Ascending aorta (tissue), 2 donors: ENCODE results near the gene STAG1. TPM values are rescaled to one million over a fixed set of nuclear protein-coding genes. Genes with fewer than 3 reads are reported as not detected.

ENCODE experiments used
- DNase-seq, 2 donors: peaks; one replicate each; pipeline ENCODE4 v3.0.0-alpha.2; 2019; ENCODE audit warnings: low spot score in 2 of 2
- H3K27ac ChIP-seq, 2 donors: fragments of 200-600 bp; sonication (generic); one replicate each; pipeline ENCODE4 v1.5.1; 2016 to 2017; ENCODE audit warnings: mild to moderate bottlenecking in 1 of 2
- H3K27me3 ChIP-seq: fragments of 200-600 bp; sonication (generic); one replicate; pipeline ENCODE4 v1.5.1; 2017
- H3K36me3 ChIP-seq, 2 donors: fragments of 200-600 bp; sonication (generic); one replicate each; pipeline ENCODE4 v1.5.1; 2016
- H3K4me1 ChIP-seq, 2 donors: fragments of 200-600 bp; sonication (generic); one replicate each; pipeline ENCODE4 v1.5.1; 2016 to 2017; ENCODE audit warnings: mild to moderate bottlenecking in 1 of 2
- H3K4me3 ChIP-seq, 2 donors: fragments of 200-600 bp; sonication (generic); one replicate each; pipeline ENCODE4 v1.5.1; 2016 to 2017; ENCODE audit warnings: mild to moderate bottlenecking in 1 of 2
- H3K9me3 ChIP-seq, 2 donors: fragments of 200-600 bp; sonication (generic); one replicate each; pipeline ENCODE4 v1.5.1; 2016
- CTCF ChIP-seq, 3 experiments: fragments of 200-600 bp in 2 of 3; fragments of 450-650 bp in 1 of 3; sonication (generic) in 2 of 3; IDR thresholded peaks; one replicate each; pipeline ENCODE4 v1.5.1; 2016 to 2019; ENCODE audit warnings: antibody characterized with exemption in 3 of 3, mild to moderate bottlenecking in 1 of 3, moderate library complexity in 1 of 3
- intact Hi-C: fragments of 100-400 bp; cut with DNase I; formaldehyde crosslinking; loops from one replicate; pipeline ENCODE4 v1.15.1; 2023
- total RNA-seq: library from RNA; depleted of rRNA; stranded (reverse); fragments of >200 nt; gene quantifications from one replicate; pipeline ENCODE4 v1.1.0, GENCODE V29; 2016

The STAG1 gene
- total RNA-seq, 1 donor from 2014 or later: 27.2 TPM

GRCh38 chr3:136512381-136512780 is 239.8 kb downstream of the STAG1 start:
- TF ChIP-seq CTCF (IDR thresholded peaks at IDR 0.05): no peak
- Histone ChIP-seq H3K27ac (no peak overlapping the region), H3K4me3 (no peak overlapping the region), H3K36me3 (peaks cover 0 to 5% of the 10 kb centered on the region in 2 donors), H3K9me3 (no peaks in the 10 kb centered on the region), H3K27me3 (no peaks in the 10 kb centered on the region), H3K4me1 (peaks cover 4 to 6% of the 10 kb centered on the region in 2 donors)
- intact Hi-C loops: no loop called here
- no peak for DNase-seq

DNA sequence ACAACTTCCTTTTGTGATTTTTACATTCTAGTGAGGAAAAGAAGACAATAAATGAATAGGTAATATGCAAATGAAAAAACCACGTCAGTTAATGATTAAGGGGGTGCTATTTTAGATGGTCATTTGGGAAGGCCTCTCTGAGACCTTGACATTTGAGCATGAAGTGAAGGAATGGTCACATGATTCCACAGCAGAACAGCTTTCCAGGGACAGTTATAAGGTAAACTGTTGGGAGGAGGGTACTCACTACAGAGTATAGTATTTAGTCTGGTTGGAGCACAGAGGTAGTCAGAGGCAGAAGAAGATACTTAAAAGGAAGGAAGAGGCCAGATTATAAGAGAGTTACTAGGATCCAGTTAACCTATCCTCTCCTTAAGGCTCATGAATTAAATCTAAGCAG is 246.5 kb downstream of the STAG1 start:
- intact Hi-C loops: no loop called here
- Histone ChIP-seq H3K27me3 (no peaks in the 10 kb centered on the region), H3K36me3 (peaks cover 0 to 13% of the 10 kb centered on the region in 2 donors), H3K4me1 (no peaks in the 10 kb centered on the region), H3K4me3 (no peak overlapping the region), H3K9me3 (no peaks in the 10 kb centered on the region), H3K27ac (no peak overlapping the region)
- TF ChIP-seq CTCF (IDR thresholded peaks at IDR 0.05): no peak
- DNase-seq: no peak

DNA sequence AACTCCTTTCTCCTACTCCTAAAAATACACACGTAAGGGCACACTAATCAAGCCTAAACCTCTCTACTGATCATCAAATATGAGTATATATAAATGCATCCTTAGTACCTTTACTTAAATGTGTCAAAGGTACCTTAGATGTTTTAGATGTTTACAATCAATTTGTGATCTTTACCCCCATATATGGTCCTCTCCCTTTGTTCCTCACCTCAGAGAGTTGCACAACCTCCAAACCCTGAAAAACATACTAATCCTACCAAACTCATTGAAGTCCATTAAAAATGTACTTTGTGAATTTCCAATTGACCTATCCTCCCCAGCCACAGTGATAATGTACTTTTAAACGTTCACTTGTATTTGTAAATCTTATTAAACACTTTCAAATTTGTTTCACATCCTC is 249.1 kb downstream of the STAG1 start:
- Histone ChIP-seq H3K36me3 (peaks cover 4 to 8% of the 10 kb centered on the region in 2 donors), H3K27ac (no peak overlapping the region), H3K4me1 (no peaks in the 10 kb centered on the region), H3K27me3 (no peaks in the 10 kb centered on the region), H3K9me3 (no peaks in the 10 kb centered on the region), H3K4me3 (no peak overlapping the region)
- no peak for TF ChIP-seq CTCF (IDR thresholded peaks at IDR 0.05)
- no peak for DNase-seq
- intact Hi-C loops: no loop called here

GRCh38 chr3:136498919-136499447 is 253.2 kb downstream of the STAG1 start:
- Histone ChIP-seq H3K27me3 (no peaks in the 10 kb centered on the region), H3K9me3 (no peaks in the 10 kb centered on the region), H3K4me1 (no peaks in the 10 kb centered on the region), H3K27ac (no peak overlapping the region), H3K4me3 (no peak overlapping the region), H3K36me3 (peaks cover 4 to 17% of the 10 kb centered on the region in 2 donors)
- no peak for DNase-seq
- TF ChIP-seq CTCF (IDR thresholded peaks at IDR 0.05): no peak
- intact Hi-C loops: no loop called here

GRCh38 chr3:136495213-136495612 is 257.0 kb downstream of the STAG1 start:
- TF ChIP-seq CTCF (IDR thresholded peaks at IDR 0.05): no peak
- no peaks in the 10 kb centered on the region for H3K27me3 ChIP-seq
- H3K9me3 ChIP-seq: no peaks in the 10 kb centered on the region
- H3K36me3 ChIP-seq: peaks cover 4 to 35% of the 10 kb centered on the region in 2 donors
- H3K4me1 ChIP-seq: no peaks in the 10 kb centered on the region
- intact Hi-C loops: no loop called here
- no peak overlapping the region for H3K27ac ChIP-seq
- DNase-seq: no peak
- H3K4me3 ChIP-seq: no peak overlapping the region
